Germinal center (tissue), 1 donor: ENCODE measurements around the gene LYPD6B.

Experiments used
- DNase-seq: peaks from one replicate; pipeline ENCODE4 v3.0.0; 2012; ENCODE audit warnings: mixed read lengths, low spot score

LYPD6B gene

GRCh38 chr2:149012545-149012944, 26.0 kb upstream of the LYPD6B start:
- DNase-seq, result no peak

DNA sequence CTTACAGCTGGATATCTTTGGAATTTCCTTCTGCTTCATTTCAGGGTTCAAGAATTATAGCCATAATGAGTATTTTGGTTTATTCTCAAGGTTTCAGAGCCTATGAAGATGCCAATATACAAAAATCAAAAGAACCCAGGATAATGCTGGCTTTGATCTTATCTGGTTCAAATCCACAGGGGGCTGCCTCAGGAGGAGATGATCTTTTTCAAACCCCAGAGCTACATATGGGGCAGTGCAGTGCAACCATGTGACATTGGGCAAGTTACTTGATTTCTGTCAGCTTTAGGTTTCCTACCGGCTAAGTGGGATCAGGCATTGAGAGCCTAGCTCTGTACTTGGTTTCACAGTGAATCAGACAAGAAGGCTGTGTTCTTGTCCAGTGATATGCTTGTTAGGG, 23.0 kb upstream of the LYPD6B start:
- DNase-seq, result no peak

- DNase-seq, result no peak
Observed at GRCh38 chr2:149015926-149016563, 22.5 kb upstream of the LYPD6B start.

DNA sequence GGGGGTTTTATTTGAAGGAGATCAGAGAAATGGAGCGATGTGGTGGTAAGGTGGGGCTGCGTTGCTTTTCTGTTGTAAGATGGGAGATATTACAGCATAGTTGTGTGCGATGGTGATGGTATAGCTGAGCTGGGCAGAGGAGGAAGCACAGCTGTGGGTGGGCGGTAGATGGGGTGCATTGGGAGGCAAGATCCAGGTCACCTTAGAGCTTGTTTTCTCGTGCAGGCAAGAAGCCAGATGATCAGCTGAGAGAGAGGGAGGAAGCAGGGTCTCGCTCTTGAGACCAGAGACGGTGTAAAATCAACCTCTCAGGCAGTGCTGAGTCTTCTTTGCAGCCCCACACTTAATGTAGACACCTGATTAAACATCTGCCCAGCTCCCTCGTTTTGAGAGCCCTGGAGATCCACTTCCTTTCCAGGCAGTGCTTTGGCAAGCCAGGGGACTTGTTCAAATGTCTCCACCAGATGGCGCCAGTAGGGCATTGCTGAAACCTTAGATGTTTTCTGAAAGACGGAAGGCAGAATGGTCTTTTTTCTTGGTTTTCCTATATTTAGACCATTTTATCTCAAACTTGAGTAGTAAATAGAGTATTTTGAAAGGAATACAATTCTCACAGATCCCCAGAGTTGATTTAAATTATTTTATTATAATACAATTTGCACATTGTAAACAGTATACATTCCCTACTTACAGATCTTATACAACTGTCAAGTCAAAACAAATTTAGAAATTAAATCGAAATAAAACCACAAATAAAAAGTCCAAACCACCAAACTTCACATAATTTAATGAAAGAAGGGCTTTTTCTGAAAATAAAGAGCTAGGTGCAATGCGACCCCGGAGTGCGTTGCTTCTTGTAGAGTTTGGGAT, 21.1 kb upstream of the LYPD6B start:
- peak; percentile 75 for DNase-seq

- no peak for DNase-seq
Observed at GRCh38 chr2:149018981-149019380, 19.5 kb upstream of the LYPD6B start.

- DNase-seq, result no peak
Observed at GRCh38 chr2:149019768-149020167, 18.7 kb upstream of the LYPD6B start.

DNA sequence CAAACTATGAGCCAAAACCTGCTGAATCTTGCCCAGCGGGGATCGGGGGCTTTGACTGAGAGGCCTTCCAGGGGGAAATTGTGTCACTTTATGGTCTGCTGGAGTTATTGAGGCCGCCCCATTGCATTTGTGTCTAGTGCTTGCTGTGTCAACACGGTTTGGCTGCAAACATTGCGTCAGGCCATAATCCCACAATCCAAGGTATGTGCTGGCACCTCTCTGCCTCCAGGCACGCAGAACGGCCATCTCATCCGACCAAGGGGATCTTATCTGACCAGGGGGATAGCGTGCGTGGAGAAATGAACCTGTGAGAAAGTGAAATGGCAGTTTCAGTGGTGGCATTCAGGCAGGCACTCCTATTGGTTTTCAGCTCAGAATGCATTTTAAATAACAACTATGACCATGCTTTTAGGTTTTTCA, 18.1 kb upstream of the LYPD6B start:
- DNase-seq, result no peak

- peak; percentile 62 for DNase-seq
Observed at GRCh38 chr2:149021271-149021719, 17.2 kb upstream of the LYPD6B start.

- DNase-seq, result no peak
Observed at GRCh38 chr2:149021761-149022160, 16.7 kb upstream of the LYPD6B start.

DNA sequence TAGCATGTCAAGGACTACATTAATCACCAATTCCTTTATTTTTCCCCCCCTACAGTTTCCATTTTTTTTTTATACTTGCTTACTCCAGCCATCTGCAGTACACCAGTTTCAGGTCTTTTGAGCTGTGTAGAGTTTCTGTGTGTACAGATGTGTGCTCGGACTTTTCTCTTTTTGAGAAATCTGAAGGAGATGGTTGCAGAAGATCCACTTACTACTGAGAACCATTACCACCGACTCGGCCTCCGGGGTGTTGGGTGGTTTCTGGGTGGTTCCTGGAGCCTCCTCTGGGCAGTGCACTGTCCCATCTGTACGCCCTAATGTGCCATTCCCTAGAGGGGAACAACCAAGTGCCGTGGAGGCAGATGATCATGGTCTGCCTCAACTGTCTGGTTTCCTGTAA, 15.4 kb upstream of the LYPD6B start:
- no peak for DNase-seq

- DNase-seq, result no peak
Observed at GRCh38 chr2:149027590-149028250, 10.8 kb upstream of the LYPD6B start.

DNA sequence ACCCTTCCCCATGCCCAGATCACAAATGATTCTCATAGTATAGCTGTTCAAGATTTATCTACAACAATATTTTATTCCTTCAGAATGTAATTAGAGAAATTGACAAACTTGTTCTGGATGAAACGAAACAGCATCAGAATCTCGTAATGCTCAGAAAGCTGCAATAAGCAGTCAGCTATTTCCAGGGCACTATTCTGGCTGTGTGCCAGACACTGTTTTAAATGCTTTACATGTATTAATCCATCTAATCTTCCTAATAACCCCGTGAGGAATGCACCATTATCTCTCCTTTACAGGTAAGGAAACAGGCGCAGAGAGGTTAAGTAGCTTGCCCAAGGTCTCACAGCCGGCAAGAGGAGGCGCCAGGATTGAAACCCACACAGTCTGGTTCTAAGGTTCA, 10.1 kb upstream of the LYPD6B start:
- DNase-seq, result no peak

DNA sequence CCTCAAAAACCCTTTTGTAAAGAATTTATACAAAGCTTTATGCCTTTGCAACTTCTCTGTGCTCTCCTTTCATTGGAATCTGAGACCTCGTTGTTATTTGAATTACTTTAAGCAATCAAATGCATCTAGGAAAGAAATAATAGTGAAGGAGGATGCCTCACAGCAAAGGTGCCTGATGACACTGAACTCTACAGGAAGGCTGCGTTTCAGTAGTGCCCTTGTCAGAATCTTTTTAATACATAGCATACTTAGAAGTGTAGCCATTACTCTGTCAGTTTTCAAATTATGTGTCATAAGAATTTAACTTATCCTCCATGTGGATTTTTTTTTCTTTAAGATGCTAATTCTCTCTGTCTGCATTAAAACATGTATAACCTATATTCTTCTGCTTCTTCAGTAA, 9.6 kb upstream of the LYPD6B start:
- DNase-seq, result no peak

DNA sequence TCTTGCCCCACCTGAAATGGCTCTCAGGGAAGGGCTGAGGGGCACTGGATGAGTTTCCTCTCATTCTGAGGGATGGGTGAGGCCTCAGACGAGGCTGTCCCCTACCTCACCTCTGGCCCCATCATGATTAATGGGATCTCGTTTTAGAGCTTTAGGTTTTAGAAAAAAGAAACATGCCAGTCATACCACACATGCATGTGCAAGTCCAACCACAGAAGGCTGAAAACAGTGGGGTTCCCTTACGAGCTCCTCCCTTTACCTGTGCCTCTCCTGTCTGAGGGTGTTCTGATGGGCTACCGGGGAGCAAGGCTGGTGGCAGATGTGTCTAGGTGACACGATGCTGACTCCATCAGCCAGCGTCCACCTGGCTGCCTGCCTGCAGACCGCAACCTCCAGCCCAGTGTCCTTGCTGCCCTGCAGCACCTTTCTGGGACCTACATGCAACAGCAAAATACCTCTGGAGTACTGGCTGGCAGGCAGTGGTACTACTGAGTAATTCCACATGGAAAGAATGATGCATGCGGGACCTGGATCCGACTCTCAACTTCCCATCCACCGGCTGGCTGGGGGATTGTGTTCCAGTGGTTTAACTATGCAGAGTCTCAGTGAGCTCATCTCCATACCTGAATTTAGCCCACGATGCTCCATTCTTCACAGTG, 9.1 kb upstream of the LYPD6B start:
- no peak for DNase-seq

DNA sequence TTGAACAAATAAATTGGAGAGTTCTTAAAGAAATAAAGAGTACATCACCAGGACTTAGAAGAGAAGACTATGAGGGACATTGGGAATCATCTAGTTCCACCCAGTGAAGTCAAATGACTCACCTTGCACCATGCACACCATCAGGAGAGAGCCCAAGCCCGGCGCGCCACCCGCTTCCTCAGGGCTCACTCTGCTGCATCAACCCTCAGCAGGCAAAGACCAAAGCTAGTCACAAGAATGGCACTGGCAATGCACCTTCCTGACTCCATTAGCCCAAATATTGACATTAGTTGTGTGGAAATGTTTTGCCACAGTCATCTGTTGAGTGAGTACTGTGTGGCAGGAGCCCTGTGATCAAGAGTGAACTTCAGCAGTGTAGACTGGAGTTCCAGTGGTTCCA, 7.1 kb upstream of the LYPD6B start:
- no peak for DNase-seq

GRCh38 chr2:149033716-149034115, 4.8 kb upstream of the LYPD6B start:
- no peak for DNase-seq

DNA sequence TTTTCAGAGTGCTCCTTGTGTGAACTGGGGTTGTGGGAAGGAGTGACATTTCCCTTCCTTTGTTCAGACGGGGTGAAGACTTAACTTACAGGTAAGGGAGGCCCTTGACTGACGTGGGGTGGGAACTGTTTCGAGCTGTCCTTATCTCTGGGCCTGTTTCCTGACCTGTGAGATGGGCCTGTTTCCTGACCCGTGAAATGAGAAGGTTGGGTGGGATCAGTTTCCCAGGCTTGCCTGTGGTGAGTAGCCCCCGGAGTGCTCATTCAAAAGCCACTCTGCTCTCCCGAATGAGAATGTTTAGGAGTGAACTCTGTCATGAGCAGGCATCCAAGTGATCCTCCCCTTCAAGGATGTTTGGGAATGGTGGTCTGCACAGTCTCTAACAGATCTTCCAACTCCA, 4.1 kb upstream of the LYPD6B start:
- no peak for DNase-seq

DNA sequence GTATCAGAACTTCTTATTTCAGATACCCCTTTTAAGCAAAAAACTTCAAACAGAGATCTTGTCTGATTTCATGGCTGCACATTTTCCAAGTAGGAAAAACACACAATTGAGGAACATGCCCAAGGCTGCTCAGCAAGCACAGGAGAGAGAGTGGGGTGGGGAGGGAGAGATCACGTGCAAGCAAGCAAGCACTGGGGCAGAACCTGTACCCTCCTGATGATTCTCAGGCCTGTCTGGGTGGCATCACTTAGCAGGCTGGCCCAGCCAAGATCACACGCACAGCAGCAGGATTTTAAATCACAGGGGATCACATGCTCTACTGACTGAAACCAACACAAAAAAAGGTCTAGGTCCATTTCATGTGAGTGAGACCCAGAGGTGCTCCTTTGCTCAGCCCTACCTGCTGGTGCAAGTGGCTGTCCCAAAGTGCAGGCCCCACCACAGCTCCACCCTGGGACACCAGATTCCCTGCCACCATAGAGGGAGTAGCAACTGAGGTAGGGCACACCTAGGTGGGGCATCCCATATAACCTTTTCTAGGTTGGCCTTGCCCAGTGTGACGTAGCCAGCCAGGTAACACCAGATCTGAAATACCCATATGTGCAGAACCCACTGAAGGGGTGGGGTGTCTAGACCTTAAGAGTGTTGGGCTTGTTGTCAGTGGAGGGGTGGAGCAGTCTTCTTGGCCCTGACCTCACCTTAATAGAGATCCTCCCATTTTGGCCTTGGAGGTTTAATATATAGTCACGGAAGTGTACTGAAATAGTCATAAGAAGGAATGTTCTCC, 1.8 kb upstream of the LYPD6B start:
- DNase-seq, result no peak

- DNase-seq, result no peak
Observed at GRCh38 chr2:149037851-149038250, 648 bp upstream of the LYPD6B start.

DNA sequence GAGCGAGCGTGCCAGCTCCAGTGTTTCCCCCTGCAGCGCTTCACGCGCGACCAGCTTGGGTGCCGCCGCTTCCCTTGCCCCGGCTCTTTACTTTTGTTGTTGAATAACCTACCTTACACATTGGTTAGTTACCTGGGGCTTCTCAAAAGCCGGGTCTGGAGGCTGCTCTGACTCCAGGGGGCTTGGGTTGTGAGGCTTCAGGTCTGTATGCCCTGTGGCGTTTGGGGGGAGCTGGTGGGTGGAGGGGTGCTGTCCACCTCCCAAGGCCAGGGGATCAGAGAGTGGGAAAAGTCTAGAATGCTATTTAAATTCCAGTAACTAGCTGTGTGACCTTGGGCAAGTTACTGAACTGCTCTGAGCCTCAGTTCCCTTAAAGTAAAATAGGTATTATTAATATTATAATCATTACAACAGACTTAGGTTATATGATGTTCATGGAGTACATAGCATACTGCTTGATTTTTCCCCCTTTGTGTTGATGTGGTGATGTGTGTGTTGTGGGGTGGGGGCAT, 770 bp downstream of the LYPD6B start:
- DNase-seq, result no peak

- DNase-seq, result peak; percentile 65
Observed at GRCh38 chr2:149040451-149040850, 2.0 kb downstream of the LYPD6B start.
